ENCODE data around the gene MZT2B. TPM values are rescaled to one million over a fixed set of nuclear protein-coding genes. Genes with fewer than 3 reads are reported as not detected.

Gene MZT2B
- total and polyA plus RNA-seq, 2 experiments from 2014 or later, result 70.9 to 233 TPM

GRCh38 chr2:130158631-130159030, 23.4 kb upstream of the MZT2B start:
- Mint-ChIP-seq H3K9me3 (no peaks in the 10 kb centered on the region), H3K27ac (no peak overlapping the region), H3K4me3 (no peak overlapping the region)

More at GRCh38 chr2:130158631-130159030, 23.4 kb upstream of the MZT2B start:
- H3K27me3 Mint-ChIP-seq (ENCODE audit: insufficient read depth, low read depth, poor library complexity), result peaks cover 10% of the 10 kb centered on the region
- Histone ChIP-seq H3K4me2 (no peak overlapping the region), H3K27me3 (ENCODE audit: insufficient read depth) (no peaks in the 10 kb centered on the region), H3K4me3 (no peak overlapping the region), H3K36me3 (ENCODE audit: insufficient read depth) (no peaks in the 10 kb centered on the region), H3K4me1 (ENCODE audit: insufficient read depth) (no peaks in the 10 kb centered on the region), H2AFZ (no peak overlapping the region), H3K79me2 (replicated peaks; ENCODE audit: insufficient read depth) (no peaks in the 10 kb centered on the region), H3F3A (replicated peaks; ENCODE audit: low read depth) (no peaks in the 10 kb centered on the region), H3K9me2 (ENCODE audit: insufficient read depth) (no peaks in the 10 kb centered on the region), H4K20me1 (replicated peaks; ENCODE audit: insufficient read depth) (no peaks in the 10 kb centered on the region; the same call in 1 of the 2 replicates), H3K27ac (ENCODE audit: low read depth) (no peak overlapping the region)
- TF ChIP-seq ZNF462 (CRISPR knock-in tag; IDR thresholded peaks at IDR 0.05), result no peak
- TF ChIP-seq ZNF114 (CRISPR knock-in tag; IDR thresholded peaks at IDR 0.05), result no peak
- TF ChIP-seq STAT1 (IDR thresholded peaks at IDR 0.05; ENCODE audit: unreplicated experiment), result no peak
- TF ChIP-seq CREB1 (CRISPR knock-in tag; IDR thresholded peaks at IDR 0.05; ENCODE audit: low read depth), result no peak
- TF ChIP-seq JUNB (IDR thresholded peaks at IDR 0.05; ENCODE audit: unreplicated experiment), result no peak
- TF ChIP-seq EZH2 (IDR thresholded peaks at IDR 0.05; ENCODE audit: low read depth, unreplicated experiment), result no peak
- no peak for TF ChIP-seq EZH2phosphoT487 (IDR thresholded peaks at IDR 0.05; ENCODE audit: unreplicated experiment)
- TF ChIP-seq, protein P1, sequence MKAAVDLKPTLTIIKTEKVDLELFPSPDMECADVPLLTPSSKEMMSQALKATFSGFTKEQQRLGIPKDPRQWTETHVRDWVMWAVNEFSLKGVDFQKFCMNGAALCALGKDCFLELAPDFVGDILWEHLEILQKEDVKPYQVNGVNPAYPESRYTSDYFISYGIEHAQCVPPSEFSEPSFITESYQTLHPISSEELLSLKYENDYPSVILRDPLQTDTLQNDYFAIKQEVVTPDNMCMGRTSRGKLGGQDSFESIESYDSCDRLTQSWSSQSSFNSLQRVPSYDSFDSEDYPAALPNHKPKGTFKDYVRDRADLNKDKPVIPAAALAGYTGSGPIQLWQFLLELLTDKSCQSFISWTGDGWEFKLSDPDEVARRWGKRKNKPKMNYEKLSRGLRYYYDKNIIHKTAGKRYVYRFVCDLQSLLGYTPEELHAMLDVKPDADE (IDR thresholded peaks at IDR 0.05), result no peak
- TF ChIP-seq NANOG (IDR thresholded peaks at IDR 0.05; ENCODE audit: borderline replicate concordance), result no peak
- TF ChIP-seq, protein P2, sequence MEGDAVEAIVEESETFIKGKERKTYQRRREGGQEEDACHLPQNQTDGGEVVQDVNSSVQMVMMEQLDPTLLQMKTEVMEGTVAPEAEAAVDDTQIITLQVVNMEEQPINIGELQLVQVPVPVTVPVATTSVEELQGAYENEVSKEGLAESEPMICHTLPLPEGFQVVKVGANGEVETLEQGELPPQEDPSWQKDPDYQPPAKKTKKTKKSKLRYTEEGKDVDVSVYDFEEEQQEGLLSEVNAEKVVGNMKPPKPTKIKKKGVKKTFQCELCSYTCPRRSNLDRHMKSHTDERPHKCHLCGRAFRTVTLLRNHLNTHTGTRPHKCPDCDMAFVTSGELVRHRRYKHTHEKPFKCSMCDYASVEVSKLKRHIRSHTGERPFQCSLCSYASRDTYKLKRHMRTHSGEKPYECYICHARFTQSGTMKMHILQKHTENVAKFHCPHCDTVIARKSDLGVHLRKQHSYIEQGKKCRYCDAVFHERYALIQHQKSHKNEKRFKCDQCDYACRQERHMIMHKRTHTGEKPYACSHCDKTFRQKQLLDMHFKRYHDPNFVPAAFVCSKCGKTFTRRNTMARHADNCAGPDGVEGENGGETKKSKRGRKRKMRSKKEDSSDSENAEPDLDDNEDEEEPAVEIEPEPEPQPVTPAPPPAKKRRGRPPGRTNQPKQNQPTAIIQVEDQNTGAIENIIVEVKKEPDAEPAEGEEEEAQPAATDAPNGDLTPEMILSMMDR (conservative IDR thresholded peaks at IDR 0.05; ENCODE audit: low read depth in 2 of 2), result no peak
- TF ChIP-seq, protein P3, sequence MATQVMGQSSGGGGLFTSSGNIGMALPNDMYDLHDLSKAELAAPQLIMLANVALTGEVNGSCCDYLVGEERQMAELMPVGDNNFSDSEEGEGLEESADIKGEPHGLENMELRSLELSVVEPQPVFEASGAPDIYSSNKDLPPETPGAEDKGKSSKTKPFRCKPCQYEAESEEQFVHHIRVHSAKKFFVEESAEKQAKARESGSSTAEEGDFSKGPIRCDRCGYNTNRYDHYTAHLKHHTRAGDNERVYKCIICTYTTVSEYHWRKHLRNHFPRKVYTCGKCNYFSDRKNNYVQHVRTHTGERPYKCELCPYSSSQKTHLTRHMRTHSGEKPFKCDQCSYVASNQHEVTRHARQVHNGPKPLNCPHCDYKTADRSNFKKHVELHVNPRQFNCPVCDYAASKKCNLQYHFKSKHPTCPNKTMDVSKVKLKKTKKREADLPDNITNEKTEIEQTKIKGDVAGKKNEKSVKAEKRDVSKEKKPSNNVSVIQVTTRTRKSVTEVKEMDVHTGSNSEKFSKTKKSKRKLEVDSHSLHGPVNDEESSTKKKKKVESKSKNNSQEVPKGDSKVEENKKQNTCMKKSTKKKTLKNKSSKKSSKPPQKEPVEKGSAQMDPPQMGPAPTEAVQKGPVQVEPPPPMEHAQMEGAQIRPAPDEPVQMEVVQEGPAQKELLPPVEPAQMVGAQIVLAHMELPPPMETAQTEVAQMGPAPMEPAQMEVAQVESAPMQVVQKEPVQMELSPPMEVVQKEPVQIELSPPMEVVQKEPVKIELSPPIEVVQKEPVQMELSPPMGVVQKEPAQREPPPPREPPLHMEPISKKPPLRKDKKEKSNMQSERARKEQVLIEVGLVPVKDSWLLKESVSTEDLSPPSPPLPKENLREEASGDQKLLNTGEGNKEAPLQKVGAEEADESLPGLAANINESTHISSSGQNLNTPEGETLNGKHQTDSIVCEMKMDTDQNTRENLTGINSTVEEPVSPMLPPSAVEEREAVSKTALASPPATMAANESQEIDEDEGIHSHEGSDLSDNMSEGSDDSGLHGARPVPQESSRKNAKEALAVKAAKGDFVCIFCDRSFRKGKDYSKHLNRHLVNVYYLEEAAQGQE (IDR thresholded peaks at IDR 0.05; ENCODE audit: unreplicated experiment), result no peak
- TF ChIP-seq POLR2AphosphoS5 (IDR thresholded peaks at IDR 0.05; ENCODE audit: low read depth), result no peak
- no peak for TF ChIP-seq ZNF331 (CRISPR knock-in tag; IDR thresholded peaks at IDR 0.05; ENCODE audit: low read depth)
- peaks cover 3% of the 10 kb centered on the region; the same call in 2 of the 3 replicates for H3K4me1 Mint-ChIP-seq
- peaks cover 39% of the 10 kb centered on the region for H3K36me3 Mint-ChIP-seq (ENCODE audit: low read depth)
- no peak for DNase-seq (ENCODE audit: low spot score)
- no peak for ATAC-seq

Measured in GM23338 (cell line).